Measurements from ENCODE around the gene RBP7.

- TF ChIP-seq REST (IDR thresholded peaks at IDR 0.05; ENCODE audit: borderline replicate concordance): no peak
- TF ChIP-seq CTCF (IDR thresholded peaks at IDR 0.05; ENCODE audit: poor library complexity, severe bottlenecking): no peak
- no peak for TF ChIP-seq EP300 (conservative IDR thresholded peaks at IDR 0.05; ENCODE audit: poor library complexity, severe bottlenecking)
- TF ChIP-seq TAF1 (IDR thresholded peaks at IDR 0.05; ENCODE audit: low read depth): no peak
- TF ChIP-seq EZH2 (IDR thresholded peaks at IDR 0.05; ENCODE audit: borderline replicate concordance, insufficient read depth, low read length, poor library complexity, severe bottlenecking): no peak
- TF ChIP-seq POLR2AphosphoS5 (IDR thresholded peaks at IDR 0.05): no peak
- TF ChIP-seq SMC3 (conservative IDR thresholded peaks at IDR 0.05; ENCODE audit: poor library complexity): no peak
- no peak for TF ChIP-seq MXI1 (conservative IDR thresholded peaks at IDR 0.05; ENCODE audit: poor library complexity, severe bottlenecking)
- no peak for TF ChIP-seq RAD21 (conservative IDR thresholded peaks at IDR 0.05)
Measured at GRCh38 chr1:9993561-9994075, 3.4 kb upstream of the RBP7 start.

All from neural cell (in vitro differentiated cells).